GM12878 (cell line): ENCODE results near the gene R3HDM1. TPM values are rescaled to one million over a fixed set of nuclear protein-coding genes. Genes with fewer than 3 reads are reported as not detected.
"Not testable (repeated sequence)": the region's sequence is repeated elsewhere in the genome, so short reads cannot be mapped to it uniquely, and the experiment has no call there.

ENCODE experiments used
- ATAC-seq: fragments of 200-7000 bp; cut with Tn5 transposase; 3 replicates; pipeline ENCODE4 v1.9.1; 2020; ENCODE audit warnings: mild to moderate bottlenecking, moderate library complexity
- BruUV-seq: library from RNA; stranded (reverse); fragments of 400-500 nt; replicated peaks from 2 replicates; lab custom pipeline; 2021; lab: Mats Ljungman, UMichigan
- CTCF ChIA-PET: fragments of 300-600 bp; sonication (Branson Sonifier 250); formaldehyde crosslinking; extraction: SDS; loops from one replicate; lab custom pipeline; 2021; ENCODE audit warnings: inconsistent platforms; lab: Yijun Ruan, JAX
- POLR2A ChIA-PET: fragments of 350-600 bp; formaldehyde crosslinking; extraction: SDS; loops from one replicate; lab custom pipeline; 2021; ENCODE audit warnings: inconsistent platforms; lab: Charles Lee
- RAD21 ChIA-PET: fragments of 300-600 bp; sonication (Branson Sonifier 250); formaldehyde crosslinking; loops from one replicate; lab custom pipeline; 2023; ENCODE audit warnings: antibody characterized with exemption; ENCODE audit not compliant: unreplicated experiment; lab: Charles Lee
- SMC1A ChIA-PET: fragments of 300-600 bp; sonication (Branson Sonifier 250); formaldehyde crosslinking; loops from one replicate; lab custom pipeline; 2023; ENCODE audit not compliant: unreplicated experiment, uncharacterized antibody; lab: Charles Lee
- DNase-seq: peaks from one replicate; pipeline ENCODE4 v3.0.0-alpha.2; 2011; ENCODE audit warnings: low read depth, low spot score
- FAIRE-seq: peaks from 3 replicates; lab custom pipeline; 2011; peaks lifted over from hg19 to GRCh38; lab: Jason Lieb, UNC
- H2AFZ ChIP-seq: 2 replicates; pipeline ENCODE4 v1.6.0; 2011; ENCODE audit warnings: low read depth, low read length, control low read depth; ENCODE audit not compliant: control insufficient read depth
- H3K27ac ChIP-seq: 2 replicates; pipeline ENCODE4 v1.5.1; 2011; ENCODE audit warnings: control low read depth; ENCODE audit not compliant: control insufficient read depth, insufficient read depth
- H3K27me3 ChIP-seq, 2 experiments: replicated peaks in 1 of 2; 2 replicates each; pipeline versions ENCODE4 v1.6.0 to v1.6.1; 2011; ENCODE audit warnings: low read length in 1 of 2; ENCODE audit not compliant: control insufficient read depth in 2 of 2, insufficient read depth in 2 of 2
- H3K36me3 ChIP-seq, 2 experiments: 2 replicates each; pipeline ENCODE4 v1.5.1; 2011; ENCODE audit warnings: low read length in 1 of 2; ENCODE audit not compliant: control insufficient read depth in 2 of 2, insufficient read depth in 2 of 2
- H3K4me1 ChIP-seq: 2 replicates; pipeline ENCODE4 v1.6.1; 2011; ENCODE audit warnings: mild to moderate bottlenecking, low read length, moderate library complexity, mixed read lengths; ENCODE audit not compliant: control insufficient read depth, insufficient read depth
- H3K4me2 ChIP-seq: 2 replicates; pipeline ENCODE4 v1.6.0; 2011; ENCODE audit warnings: control low read depth; ENCODE audit not compliant: control insufficient read depth, insufficient read depth
- H3K4me3 ChIP-seq: fragments of 200-600 bp; sonication (generic); 2 replicates; pipeline ENCODE4 v1.5.1; 2016
- H3K79me2 ChIP-seq: 2 replicates; pipeline ENCODE4 v1.6.0; 2011; ENCODE audit warnings: low read length; ENCODE audit not compliant: control insufficient read depth, insufficient read depth
- H3K9ac ChIP-seq: 2 replicates; pipeline ENCODE4 v1.8.0; 2011; ENCODE audit warnings: low read length, control low read depth, mixed read lengths; ENCODE audit not compliant: control insufficient read depth, insufficient read depth
- H3K9me3 ChIP-seq: replicated peaks from 3 replicates; pipeline ENCODE4 v1.5.1; 2011; ENCODE audit warnings: mild to moderate bottlenecking, low read length; ENCODE audit not compliant: control insufficient read depth, insufficient read depth
- H4K20me1 ChIP-seq: 2 replicates; pipeline ENCODE4 v1.6.0; 2011; ENCODE audit not compliant: control insufficient read depth, insufficient read depth
- BRCA1 ChIP-seq: IDR thresholded peaks from 2 replicates; pipeline ENCODE4 v1.6.1; 2011; ENCODE audit warnings: low read depth, low read length, improper control_type of control experiment
- EP300 ChIP-seq, 2 experiments: fragments of 150-350 bp in 1 of 2; IDR thresholded peaks; 2 replicates each; pipeline ENCODE4 v1.6.1; 2011 to 2012; ENCODE audit warnings: low read depth in 2 of 2, low read length in 2 of 2, borderline replicate concordance in 1 of 2, improper control_type of control experiment in 1 of 2, inconsistent platforms in 1 of 2; ENCODE audit not compliant: control insufficient read depth in 1 of 2
- RELB ChIP-seq: fragments of 450-650 bp; IDR thresholded peaks from 2 replicates; pipeline ENCODE4 v1.6.1; 2017; ENCODE audit warnings: low read depth, mild to moderate bottlenecking, moderate library complexity
- WGBS: methylation state at CpG from one replicate; pipeline ENCODE4 v1.1.6; 2016; ENCODE audit warnings: low lambda C conversion rate; ENCODE audit not compliant: insufficient replicate concordance, insufficient coverage; ENCODE audit errors: missing lambda C conversion rate; 5-methylcytosine and 5-hydroxymethylcytosine counted together
- in situ Hi-C: fragments of 300-500 bp; cut with MboI; formaldehyde crosslinking; loops from 9 replicates; pipeline ENCODE4 v1.14.3; 2018; ENCODE audit warnings: mixed read lengths
- intact Hi-C: fragments of 100-400 bp; cut with micrococcal nuclease; formaldehyde crosslinking; loops from one replicate; pipeline ENCODE4 v1.14.2; 2022; ENCODE audit not compliant: unreplicated experiment
- polyA plus RNA-seq, 11 experiments: library from polyadenylated mRNA; depleted of rRNA in 4 of 11; unstranded in 6 of 11; stranded (reverse) in 5 of 11; fragments of >200 nt; fragmentation: Nextera tagmentation in 4 of 11; fragmentation: Illumina TruSeq in 1 of 11; extraction: Ambion mirVana in 4 of 11; extraction: Trizol in 1 of 11; gene quantifications; 1 replicate in 1 of 11; 2 replicates in 10 of 11; pipeline versions ENCODE4 v1.2.1 to v1.2.3, GENCODE V29; 2011 to 2016; ENCODE audit warnings: inconsistent platforms in 2 of 11, missing spikeins in 2 of 11, low read depth in 1 of 11
- total RNA-seq, 4 experiments: library from RNA; depleted of rRNA in 3 of 4; stranded (reverse); fragments of >200 nt in 3 of 4; fragmentation: Illumina TruSeq in 1 of 4; extraction: Trizol in 1 of 4; gene quantifications; 2 replicates each; pipeline versions ENCODE4 v1.2.1 to v1.2.3, GENCODE V29; 2013 to 2021

Gene R3HDM1
- total and polyA plus RNA-seq, 10 of the 15 experiments (the other 5 are each of a cell fraction or from before 2014, with no cell fraction given) = 16.8 to 89.6 (median 47.7) TPM

- FAIRE-seq (no peak), ATAC-seq (no peak), DNase-seq (no peak)
- Histone ChIP-seq H3K36me3 (peaks cover 3 to 7% of the 10 kb centered on the region in 2 experiments; a peak in 2 of 4 replicates), H3K79me2 (no peaks in the 10 kb centered on the region), H3K27me3 (no peaks in the 10 kb centered on the region), H2AFZ (no peak overlapping the region), H4K20me1 (no peaks in the 10 kb centered on the region), H3K27ac (no peak overlapping the region), H3K4me3 (no peak overlapping the region), H3K4me2 (no peak overlapping the region), H3K9ac (no peak overlapping the region), H3K9me3 (no peaks in the 10 kb centered on the region), H3K4me1 (no peaks in the 10 kb centered on the region)
- WGBS = 100% methylated on average over 2 of the region's 3 CpGs
- ChIA-PET RAD21 (no interaction called here), SMC1A (no interaction called here), CTCF (no interaction called here), POLR2A (no interaction called here)
- no peak for TF ChIP-seq RELB
- no peak for TF ChIP-seq EP300 (IDR thresholded peaks at IDR 0.05; ENCODE audit: borderline replicate concordance in 1 of 2, control insufficient read depth in 1 of 2, low read depth in 2 of 2, low read length in 2 of 2)
- no peak for TF ChIP-seq BRCA1
- BruUV-seq = no TSS peak
- in situ Hi-C loops = no loop called here
- intact Hi-C loops = no loop called here
These were observed 120.4 kb downstream of the R3HDM1 start for GRCh38 chr2:135651717-135652116.

- 91% methylated on average over 5 of the region's 5 CpGs for WGBS
- H2AFZ ChIP-seq, H3K9me3 ChIP-seq, POLR2A ChIA-PET, H3K9ac ChIP-seq, H3K27ac ChIP-seq, SMC1A ChIA-PET, BruUV-seq, DNase-seq, in situ Hi-C loops, H3K4me1 ChIP-seq, H3K27me3 ChIP-seq, H3K36me3 ChIP-seq, ATAC-seq, H3K4me3 ChIP-seq, CTCF ChIA-PET, RAD21 ChIA-PET, H3K79me2 ChIP-seq, H3K4me2 ChIP-seq, FAIRE-seq, H4K20me1 ChIP-seq, intact Hi-C loops: not testable (repeated sequence)
These were observed 123.0 kb downstream of the R3HDM1 start for GRCh38 chr2:135654239-135654638.
